GM10266 (cell line): ENCODE results near the gene STK36.

ENCODE experiments used
- DNase-seq: peaks from one replicate; pipeline ENCODE4 v3.0.0; 2012; ENCODE audit errors: extremely low spot score
- TF ChIP-seq, protein P1 (sequence below): IDR thresholded peaks from 2 replicates; pipeline ENCODE4 v1.5.1; 2012; ENCODE audit warnings: mild to moderate bottlenecking, low read depth; ENCODE audit not compliant: control insufficient read depth, insufficient read depth; ENCODE audit errors: missing control alignments

The STK36 gene

DNA sequence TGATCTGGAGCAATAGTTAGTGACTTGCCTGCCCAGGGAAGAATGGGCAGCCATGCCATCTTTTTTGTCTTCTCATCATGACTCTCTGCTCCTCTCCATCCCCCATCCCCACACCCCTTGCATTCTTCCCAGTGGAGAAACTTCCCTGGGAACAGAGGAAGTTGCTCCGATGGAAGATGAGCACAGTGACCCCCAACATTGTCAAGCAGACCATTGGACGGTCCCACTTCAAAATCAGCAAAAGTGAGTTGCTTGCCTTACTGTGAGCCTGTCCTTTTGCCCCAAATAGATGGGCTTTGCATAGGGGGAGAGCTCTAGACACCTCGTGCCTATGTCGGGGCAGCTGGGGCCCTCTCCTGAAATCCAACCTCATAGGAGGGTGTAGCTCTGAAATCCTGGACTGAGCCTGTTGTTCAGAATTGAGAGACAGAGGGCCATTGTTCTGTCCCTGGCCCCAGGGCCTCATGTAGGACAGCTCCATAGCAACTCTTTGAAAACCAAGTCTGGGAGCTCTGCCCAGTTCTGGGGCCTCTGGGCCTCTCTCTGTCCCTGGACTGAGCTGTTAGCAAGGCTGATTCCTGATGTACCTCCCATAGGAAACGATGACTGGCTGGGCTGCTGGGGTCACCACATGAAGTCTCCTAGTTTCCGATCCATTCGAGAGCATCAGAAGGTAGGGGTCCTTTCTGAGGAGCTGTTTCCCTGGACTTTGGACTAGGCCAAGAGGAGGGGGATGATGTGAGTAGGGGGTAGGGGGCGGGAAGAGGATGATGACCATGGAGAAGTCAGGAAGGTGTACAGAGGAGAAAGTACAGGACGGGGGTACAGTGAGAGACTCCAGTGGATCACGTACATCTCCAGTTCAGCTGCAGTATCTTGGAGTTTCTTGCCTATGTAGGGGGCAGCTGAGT, 73.9 kb downstream of the STK36 start:
- TF ChIP-seq, protein P1, sequence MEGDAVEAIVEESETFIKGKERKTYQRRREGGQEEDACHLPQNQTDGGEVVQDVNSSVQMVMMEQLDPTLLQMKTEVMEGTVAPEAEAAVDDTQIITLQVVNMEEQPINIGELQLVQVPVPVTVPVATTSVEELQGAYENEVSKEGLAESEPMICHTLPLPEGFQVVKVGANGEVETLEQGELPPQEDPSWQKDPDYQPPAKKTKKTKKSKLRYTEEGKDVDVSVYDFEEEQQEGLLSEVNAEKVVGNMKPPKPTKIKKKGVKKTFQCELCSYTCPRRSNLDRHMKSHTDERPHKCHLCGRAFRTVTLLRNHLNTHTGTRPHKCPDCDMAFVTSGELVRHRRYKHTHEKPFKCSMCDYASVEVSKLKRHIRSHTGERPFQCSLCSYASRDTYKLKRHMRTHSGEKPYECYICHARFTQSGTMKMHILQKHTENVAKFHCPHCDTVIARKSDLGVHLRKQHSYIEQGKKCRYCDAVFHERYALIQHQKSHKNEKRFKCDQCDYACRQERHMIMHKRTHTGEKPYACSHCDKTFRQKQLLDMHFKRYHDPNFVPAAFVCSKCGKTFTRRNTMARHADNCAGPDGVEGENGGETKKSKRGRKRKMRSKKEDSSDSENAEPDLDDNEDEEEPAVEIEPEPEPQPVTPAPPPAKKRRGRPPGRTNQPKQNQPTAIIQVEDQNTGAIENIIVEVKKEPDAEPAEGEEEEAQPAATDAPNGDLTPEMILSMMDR = no peak
- DNase-seq = no peak

DNA sequence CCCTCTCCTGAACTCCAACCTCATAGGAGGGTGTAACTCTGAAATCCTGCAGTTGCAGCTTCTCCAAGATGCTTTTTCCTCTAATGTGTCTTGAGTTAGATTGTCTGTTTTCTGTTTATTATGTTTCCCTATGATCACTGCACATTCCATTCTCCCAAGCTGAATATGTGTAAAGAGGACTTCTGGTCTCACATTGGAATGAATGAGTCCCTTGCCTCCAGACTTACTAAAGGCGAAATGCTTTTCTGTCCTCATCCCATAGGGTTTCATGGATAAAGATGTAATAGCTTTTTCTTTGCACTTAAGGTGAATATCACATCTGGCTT, 74.5 kb downstream of the STK36 start:
- TF ChIP-seq, protein P1 = no peak
- DNase-seq = no peak

DNA sequence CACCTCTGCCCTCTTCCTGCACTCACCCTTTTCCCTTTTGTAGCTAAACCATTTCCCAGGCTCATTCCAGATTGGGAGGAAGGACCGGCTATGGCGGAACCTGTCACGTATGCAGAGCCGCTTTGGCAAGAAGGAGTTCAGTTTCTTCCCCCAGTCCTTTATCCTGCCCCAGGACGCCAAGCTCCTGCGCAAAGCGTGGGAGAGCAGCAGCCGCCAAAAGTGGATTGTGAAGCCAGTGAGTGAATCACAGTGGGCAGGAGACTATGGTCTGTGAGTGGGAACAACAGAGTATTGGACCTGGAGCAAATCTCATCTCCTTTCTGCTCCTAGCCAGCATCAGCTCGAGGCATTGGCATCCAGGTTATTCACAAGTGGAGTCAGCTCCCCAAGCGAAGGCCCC, 75.1 kb downstream of the STK36 start:
- DNase-seq = no peak
- TF ChIP-seq, protein P1 = no peak

DNA sequence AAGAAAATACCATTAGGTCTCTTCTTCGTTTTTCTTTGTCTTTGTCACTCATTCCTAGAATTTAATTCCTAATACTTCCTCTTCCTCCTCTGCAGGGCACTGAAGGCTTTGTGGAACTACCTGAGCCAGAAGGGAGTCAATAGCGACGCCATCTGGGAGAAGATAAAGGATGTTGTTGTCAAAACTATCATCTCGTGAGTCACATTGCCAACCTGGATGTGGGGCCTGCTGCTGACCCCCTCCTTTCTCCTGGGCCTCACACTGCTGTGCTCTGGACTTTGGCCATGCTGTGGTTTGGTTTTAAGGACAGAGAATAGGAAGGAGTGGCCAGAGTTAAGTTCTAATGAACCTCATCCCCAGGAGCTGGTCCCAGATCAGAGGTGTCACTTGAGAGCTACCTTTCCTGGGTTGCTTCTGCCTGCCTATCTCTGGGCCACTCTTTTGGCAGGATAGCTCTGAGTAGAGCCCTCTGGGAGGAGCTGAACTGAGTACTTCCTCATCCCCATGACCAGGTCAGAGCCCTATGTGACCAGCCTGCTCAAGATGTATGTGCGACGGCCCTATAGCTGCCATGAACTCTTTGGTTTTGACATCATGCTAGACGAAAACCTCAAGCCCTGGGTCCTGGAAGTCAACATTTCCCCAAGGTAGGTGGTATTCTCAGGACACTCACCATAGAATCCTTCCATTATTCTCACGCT, 77.0 kb downstream of the STK36 start:
- DNase-seq = no peak

More for the DNA sequence above, 77.0 kb downstream of the STK36 start:
- TF ChIP-seq, protein P1 = no peak
